ENCODE measurements around the gene SEMA4D.

Gene SEMA4D

GRCh38 chr9:89432986-89433530 is 64.9 kb downstream of the SEMA4D start:
- Histone ChIP-seq H3K9ac (no peak overlapping the region), H3K79me2 (ENCODE audit: insufficient read depth, low read depth) (peaks cover 79% of the 10 kb centered on the region), H3K27me3 (ENCODE audit: insufficient read depth, low read depth) (no peaks in the 10 kb centered on the region), H3K27ac (peak overlapping the region; percentile 34; the same call in 1 of the 2 replicates), H4K20me1 (ENCODE audit: insufficient read depth) (no peaks in the 10 kb centered on the region), H3K4me2 (peak overlapping the region; percentile 99), H3K36me3 (ENCODE audit: insufficient read depth) (no peaks in the 10 kb centered on the region; the same call in 1 of the 2 replicates), H3K4me1 (ENCODE audit: low read depth, poor library complexity, severe bottlenecking) (peaks cover 100% of the 10 kb centered on the region), H2AFZ (ENCODE audit: low read depth) (no peak overlapping the region), H3K4me3 (IDR thresholded peaks at IDR 0.05; ENCODE audit: insufficient read depth, low read depth, low read length) (no peak overlapping the region)
- no peak for TF ChIP-seq CTCF (conservative IDR thresholded peaks at IDR 0.05; ENCODE audit: low read depth, low read length)

- H3K4me2 ChIP-seq: peak overlapping the region; percentile 99
- peak overlapping the region; percentile 34; the same call in 1 of the 2 replicates for H3K27ac ChIP-seq
- no peak for TF ChIP-seq CTCF (conservative IDR thresholded peaks at IDR 0.05; ENCODE audit: low read depth, low read length)
- H2AFZ ChIP-seq (ENCODE audit: low read depth): no peak overlapping the region
- H4K20me1 ChIP-seq (ENCODE audit: insufficient read depth): no peaks in the 10 kb centered on the region
- peaks cover 84% of the 10 kb centered on the region for H3K79me2 ChIP-seq (ENCODE audit: insufficient read depth, low read depth)
- H3K4me3 ChIP-seq (IDR thresholded peaks at IDR 0.05; ENCODE audit: insufficient read depth, low read depth, low read length): no peak overlapping the region
- peaks cover 100% of the 10 kb centered on the region for H3K4me1 ChIP-seq (ENCODE audit: low read depth, poor library complexity, severe bottlenecking)
- no peak overlapping the region; the same call in 1 of the 2 replicates for H3K9ac ChIP-seq
- H3K27me3 ChIP-seq (ENCODE audit: insufficient read depth, low read depth): no peaks in the 10 kb centered on the region
- H3K36me3 ChIP-seq (ENCODE audit: insufficient read depth): no peaks in the 10 kb centered on the region; the same call in 1 of the 2 replicates
Observed at GRCh38 chr9:89431930-89432725, 65.8 kb downstream of the SEMA4D start.

DNA sequence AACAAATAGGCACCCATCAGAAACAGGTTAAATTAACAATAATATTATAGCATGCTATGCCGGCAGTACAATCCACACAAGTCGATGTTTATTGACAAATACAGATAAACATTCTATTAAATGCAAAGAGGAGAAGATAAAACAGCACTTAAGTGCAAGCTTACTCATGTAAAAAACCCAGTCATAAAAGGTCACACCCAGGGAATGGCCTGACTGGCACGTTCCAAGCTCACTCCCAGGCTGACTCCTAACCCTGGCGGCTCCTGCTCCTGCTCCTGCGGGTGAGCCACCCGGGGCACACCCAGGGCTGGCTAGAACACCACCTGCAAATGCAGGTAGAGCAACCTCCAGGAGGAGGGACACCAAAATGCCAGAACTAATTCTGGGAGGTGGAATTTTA is 66.9 kb downstream of the SEMA4D start:
- Histone ChIP-seq H3K4me3 (IDR thresholded peaks at IDR 0.05; ENCODE audit: insufficient read depth, low read depth, low read length) (no peak overlapping the region), H3K9ac (no peak overlapping the region), H2AFZ (ENCODE audit: low read depth) (no peak overlapping the region), H3K79me2 (ENCODE audit: insufficient read depth, low read depth) (peaks cover 79% of the 10 kb centered on the region), H3K4me1 (ENCODE audit: low read depth, poor library complexity, severe bottlenecking) (peaks cover 100% of the 10 kb centered on the region), H3K4me2 (peak overlapping the region; percentile 99), H3K36me3 (ENCODE audit: insufficient read depth) (no peaks in the 10 kb centered on the region; the same call in 1 of the 2 replicates), H3K27ac (peak overlapping the region; percentile 93; the same call in 1 of the 2 replicates), H4K20me1 (ENCODE audit: insufficient read depth) (no peaks in the 10 kb centered on the region), H3K27me3 (ENCODE audit: insufficient read depth, low read depth) (no peaks in the 10 kb centered on the region)
- no peak for TF ChIP-seq CTCF (conservative IDR thresholded peaks at IDR 0.05; ENCODE audit: low read depth, low read length)

DNA sequence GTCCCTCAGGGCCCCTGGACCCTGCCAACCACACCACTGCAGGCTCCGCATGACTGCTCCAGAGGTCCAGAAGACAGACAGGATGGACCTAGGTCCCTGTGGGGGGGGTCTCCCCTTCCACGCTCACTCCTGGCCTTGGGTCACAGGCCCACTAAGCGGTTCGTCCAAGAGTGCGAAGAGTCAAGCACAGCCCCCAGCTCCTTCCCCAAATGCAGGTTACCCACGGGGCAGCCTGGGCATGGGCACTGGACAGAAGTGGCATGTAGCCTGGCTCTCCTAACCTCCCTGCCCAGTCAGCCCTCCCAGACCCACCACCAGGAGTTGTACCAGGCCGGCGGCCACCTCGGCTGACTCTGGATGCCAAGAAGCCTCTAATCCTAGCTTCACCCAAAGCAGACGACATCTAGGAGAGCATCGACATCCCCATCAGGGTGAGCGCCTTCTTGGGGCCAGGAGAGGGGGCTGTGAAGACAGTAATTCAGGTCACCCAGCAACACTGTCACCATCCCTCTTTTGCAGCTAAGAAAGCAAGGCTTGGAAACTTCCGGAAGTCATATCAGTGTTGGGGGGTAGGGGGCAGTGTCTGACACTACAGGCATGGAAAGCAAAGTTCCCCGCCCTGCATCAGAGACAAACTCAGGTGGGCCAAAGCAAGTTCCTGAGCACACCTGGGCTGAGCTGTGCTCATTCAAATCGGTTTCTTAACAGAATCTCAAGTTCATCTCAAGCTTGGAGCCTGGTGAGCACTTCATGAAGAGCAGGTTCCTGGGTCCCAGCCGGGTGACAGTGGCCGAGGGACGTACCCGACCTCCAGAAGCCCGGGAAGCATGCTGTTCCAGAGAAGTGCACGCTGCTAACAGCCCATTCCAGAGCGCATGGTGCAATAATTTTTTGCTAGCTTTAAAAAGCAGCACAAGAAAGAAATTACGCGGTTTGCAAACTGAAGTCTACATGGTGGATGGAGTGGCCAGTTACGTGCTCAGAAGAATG is 68.7 kb downstream of the SEMA4D start:
- Histone ChIP-seq H3K4me1 (ENCODE audit: low read depth, poor library complexity, severe bottlenecking) (peaks cover 100% of the 10 kb centered on the region), H3K4me2 (peak overlapping the region; percentile 99), H3K36me3 (ENCODE audit: insufficient read depth) (no peaks in the 10 kb centered on the region; the same call in 1 of the 2 replicates), H3K79me2 (ENCODE audit: insufficient read depth, low read depth) (peaks cover 83% of the 10 kb centered on the region), H4K20me1 (ENCODE audit: insufficient read depth) (no peaks in the 10 kb centered on the region), H3K4me3 (IDR thresholded peaks at IDR 0.05; ENCODE audit: insufficient read depth, low read depth, low read length) (no peak overlapping the region), H3K27me3 (ENCODE audit: insufficient read depth, low read depth) (no peaks in the 10 kb centered on the region), H3K9ac (peak overlapping the region; percentile 18; the same call in 1 of the 2 replicates), H2AFZ (ENCODE audit: low read depth) (no peak overlapping the region), H3K27ac (peak overlapping the region; percentile 93)
- TF ChIP-seq CTCF (conservative IDR thresholded peaks at IDR 0.05; ENCODE audit: low read depth, low read length): peak; percentile 75

Data from KMS-11 (cell line).